D341Med (cell line): Measurements from ENCODE around the gene BNIP5.

Experiments used
- DNase-seq: peaks from one replicate; pipeline ENCODE4 v3.0.0; 2012; ENCODE audit warnings: low spot score

BNIP5 gene

GRCh38 chr6:36336779-36337241, at the start of gene BNIP5:
Gene BNIP5, minus strand, starts transcription at chr6:36336888. Its CDS starts 6,198 bp downstream, at chr6:36330690.
- no peak for DNase-seq

GRCh38 chr6:36384095-36384494, 47.4 kb upstream of the BNIP5 start:
- no peak for DNase-seq

- no peak for DNase-seq
These were observed 46.9 kb upstream of the BNIP5 start for GRCh38 chr6:36383606-36384005.

GRCh38 chr6:36382976-36383375, 46.3 kb upstream of the BNIP5 start:
- no peak for DNase-seq

- DNase-seq, result no peak
These were observed 45.1 kb upstream of the BNIP5 start for GRCh38 chr6:36381502-36382389.

GRCh38 chr6:36380166-36380565, 43.5 kb upstream of the BNIP5 start:
- DNase-seq, result no peak

GRCh38 chr6:36378936-36379335, 42.2 kb upstream of the BNIP5 start:
- DNase-seq, result peak; percentile 5

GRCh38 chr6:36378243-36378920, 41.7 kb upstream of the BNIP5 start:
- no peak for DNase-seq

GRCh38 chr6:36377594-36377993, 40.9 kb upstream of the BNIP5 start:
- DNase-seq, result no peak

GRCh38 chr6:36376742-36377141, 40.1 kb upstream of the BNIP5 start:
- no peak for DNase-seq

GRCh38 chr6:36376183-36376582, 39.5 kb upstream of the BNIP5 start:
- DNase-seq, result no peak

- no peak for DNase-seq
These were observed 39.0 kb upstream of the BNIP5 start for GRCh38 chr6:36375644-36376155.

GRCh38 chr6:36374972-36375371, 38.3 kb upstream of the BNIP5 start:
- DNase-seq, result no peak

GRCh38 chr6:36374194-36374593, 37.5 kb upstream of the BNIP5 start:
- no peak for DNase-seq

- no peak for DNase-seq
These were observed 36.8 kb upstream of the BNIP5 start for GRCh38 chr6:36373368-36374019.

- DNase-seq, result no peak
These were observed 35.4 kb upstream of the BNIP5 start for GRCh38 chr6:36372088-36372487.

GRCh38 chr6:36371211-36371610, 34.5 kb upstream of the BNIP5 start:
- DNase-seq, result no peak

GRCh38 chr6:36370638-36371037, 34.0 kb upstream of the BNIP5 start:
- no peak for DNase-seq

- no peak for DNase-seq
These were observed 32.5 kb upstream of the BNIP5 start for GRCh38 chr6:36368921-36369865.

- DNase-seq, result no peak
These were observed 31.7 kb upstream of the BNIP5 start for GRCh38 chr6:36368421-36368820.

- DNase-seq, result no peak
These were observed 31.1 kb upstream of the BNIP5 start for GRCh38 chr6:36367743-36368142.
